Loucy (cell line): ENCODE measurements around the gene ACTR1A.

Experiments
- H2AFZ ChIP-seq: fragments of 200-600 bp; sonication (generic); 2 replicates; pipeline ENCODE4 v1.6.0; 2016; ENCODE audit warnings: antibody characterized with exemption, mild to moderate bottlenecking, low read length, moderate library complexity
- H3F3A ChIP-seq: fragments of 200-600 bp; 2 replicates; pipeline ENCODE4 v1.6.0; 2016; ENCODE audit warnings: antibody characterized with exemption, low read depth, mild to moderate bottlenecking
- H3K27me3 ChIP-seq: fragments of 200-600 bp; sonication (generic); 2 replicates; pipeline ENCODE4 v1.6.1; 2014; ENCODE audit warnings: low read length, mild to moderate bottlenecking; ENCODE audit not compliant: insufficient read depth, poor library complexity, severe bottlenecking
- H3K36me3 ChIP-seq: fragments of 200-600 bp; sonication (generic); 2 replicates; pipeline ENCODE4 v1.6.1; 2016; ENCODE audit warnings: low read length; ENCODE audit not compliant: insufficient read depth
- H3K4me1 ChIP-seq: fragments of 200-600 bp; sonication (generic); 2 replicates; pipeline ENCODE4 v1.5.1; 2014; ENCODE audit warnings: low read length, mild to moderate bottlenecking; ENCODE audit not compliant: insufficient read depth, poor library complexity, severe bottlenecking
- H3K4me2 ChIP-seq: fragments of 200-600 bp; sonication (generic); 2 replicates; pipeline ENCODE4 v1.6.0; 2014; ENCODE audit warnings: antibody characterized with exemption, low read length, low read depth, mild to moderate bottlenecking; ENCODE audit not compliant: poor library complexity, severe bottlenecking
- H3K4me3 ChIP-seq: fragments of 200-600 bp; sonication (generic); 2 replicates; pipeline ENCODE4 v1.5.1; 2014; ENCODE audit warnings: low read length, mild to moderate bottlenecking, mixed read lengths; ENCODE audit not compliant: poor library complexity, severe bottlenecking
- H3K79me2 ChIP-seq: fragments of 200-600 bp; sonication (generic); 2 replicates; pipeline ENCODE4 v1.6.1; 2014; ENCODE audit warnings: low read length; ENCODE audit not compliant: insufficient read depth
- H3K9ac ChIP-seq: fragments of 200-600 bp; sonication (generic); 2 replicates; pipeline ENCODE4 v1.6.0; 2014; ENCODE audit warnings: mild to moderate bottlenecking, low read depth, low read length, moderate library complexity; ENCODE audit not compliant: poor library complexity, severe bottlenecking
- H3K9me2 ChIP-seq: fragments of 200-600 bp; sonication (generic); replicated peaks from 2 replicates; pipeline ENCODE4 v1.6.1; 2016; ENCODE audit warnings: low read depth, low read length, mixed read lengths
- H3K9me3 ChIP-seq: fragments of 200-600 bp; sonication (generic); 2 replicates; pipeline ENCODE4 v1.6.1; 2014; ENCODE audit warnings: mild to moderate bottlenecking, antibody characterized with exemption, low read length, low read depth; ENCODE audit not compliant: insufficient read depth
- H4K20me1 ChIP-seq: fragments of 200-600 bp; sonication (generic); 2 replicates; pipeline ENCODE4 v1.6.0; 2014; ENCODE audit warnings: antibody characterized with exemption, low read length, mild to moderate bottlenecking; ENCODE audit not compliant: insufficient read depth, poor library complexity, severe bottlenecking
- EZH2phosphoT487 ChIP-seq: fragments of 200-600 bp; IDR thresholded peaks from 2 replicates; pipeline ENCODE4 v1.6.1; 2018; ENCODE audit warnings: antibody characterized with exemption, mild to moderate bottlenecking, moderate library complexity, borderline replicate concordance
- TF ChIP-seq, protein P1 (sequence below): fragments of 200-600 bp; sonication (generic); conservative IDR thresholded peaks from 2 replicates; pipeline ENCODE4 v1.5.1; 2014; ENCODE audit warnings: mild to moderate bottlenecking, antibody characterized with exemption, low read length

ACTR1A gene

DNA sequence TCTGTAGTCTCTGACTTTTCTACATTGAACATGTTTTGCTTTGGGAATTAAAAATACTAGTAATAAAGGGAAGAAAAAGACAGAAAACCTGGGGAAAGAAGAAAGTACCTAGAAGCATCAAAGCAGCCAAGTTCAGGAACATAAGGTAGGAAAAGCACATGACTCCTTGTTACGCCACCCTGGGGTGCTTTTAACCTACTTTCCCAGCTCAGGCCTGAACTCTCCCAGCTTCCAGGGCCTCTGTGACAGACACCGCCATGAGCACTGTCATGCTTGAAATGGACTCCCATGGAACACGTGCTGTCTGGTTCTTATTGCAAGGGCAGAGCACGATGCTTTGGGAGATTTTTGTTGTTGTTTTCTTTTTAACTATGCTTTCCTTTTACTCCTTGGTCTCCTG is 11.4 kb downstream of the ACTR1A start:
- H2AFZ ChIP-seq = no peak overlapping the region
- TF ChIP-seq, protein P1, sequence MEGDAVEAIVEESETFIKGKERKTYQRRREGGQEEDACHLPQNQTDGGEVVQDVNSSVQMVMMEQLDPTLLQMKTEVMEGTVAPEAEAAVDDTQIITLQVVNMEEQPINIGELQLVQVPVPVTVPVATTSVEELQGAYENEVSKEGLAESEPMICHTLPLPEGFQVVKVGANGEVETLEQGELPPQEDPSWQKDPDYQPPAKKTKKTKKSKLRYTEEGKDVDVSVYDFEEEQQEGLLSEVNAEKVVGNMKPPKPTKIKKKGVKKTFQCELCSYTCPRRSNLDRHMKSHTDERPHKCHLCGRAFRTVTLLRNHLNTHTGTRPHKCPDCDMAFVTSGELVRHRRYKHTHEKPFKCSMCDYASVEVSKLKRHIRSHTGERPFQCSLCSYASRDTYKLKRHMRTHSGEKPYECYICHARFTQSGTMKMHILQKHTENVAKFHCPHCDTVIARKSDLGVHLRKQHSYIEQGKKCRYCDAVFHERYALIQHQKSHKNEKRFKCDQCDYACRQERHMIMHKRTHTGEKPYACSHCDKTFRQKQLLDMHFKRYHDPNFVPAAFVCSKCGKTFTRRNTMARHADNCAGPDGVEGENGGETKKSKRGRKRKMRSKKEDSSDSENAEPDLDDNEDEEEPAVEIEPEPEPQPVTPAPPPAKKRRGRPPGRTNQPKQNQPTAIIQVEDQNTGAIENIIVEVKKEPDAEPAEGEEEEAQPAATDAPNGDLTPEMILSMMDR = no peak
- TF ChIP-seq EZH2phosphoT487 = no peak
- H3K4me2 ChIP-seq = no peak overlapping the region
- H3F3A ChIP-seq = no peaks in the 10 kb centered on the region
- H3K9me3 ChIP-seq = no peaks in the 10 kb centered on the region
- H3K9me2 ChIP-seq = no peaks in the 10 kb centered on the region
- no peaks in the 10 kb centered on the region for H3K27me3 ChIP-seq
- H3K9ac ChIP-seq = no peak overlapping the region
- peaks cover 33% of the 10 kb centered on the region for H4K20me1 ChIP-seq
- peaks cover 5% of the 10 kb centered on the region for H3K4me1 ChIP-seq
- peaks cover 48% of the 10 kb centered on the region for H3K79me2 ChIP-seq
- H3K36me3 ChIP-seq = peaks cover 51% of the 10 kb centered on the region; the same call in 1 of the 2 replicates
- no peak overlapping the region for H3K4me3 ChIP-seq

DNA sequence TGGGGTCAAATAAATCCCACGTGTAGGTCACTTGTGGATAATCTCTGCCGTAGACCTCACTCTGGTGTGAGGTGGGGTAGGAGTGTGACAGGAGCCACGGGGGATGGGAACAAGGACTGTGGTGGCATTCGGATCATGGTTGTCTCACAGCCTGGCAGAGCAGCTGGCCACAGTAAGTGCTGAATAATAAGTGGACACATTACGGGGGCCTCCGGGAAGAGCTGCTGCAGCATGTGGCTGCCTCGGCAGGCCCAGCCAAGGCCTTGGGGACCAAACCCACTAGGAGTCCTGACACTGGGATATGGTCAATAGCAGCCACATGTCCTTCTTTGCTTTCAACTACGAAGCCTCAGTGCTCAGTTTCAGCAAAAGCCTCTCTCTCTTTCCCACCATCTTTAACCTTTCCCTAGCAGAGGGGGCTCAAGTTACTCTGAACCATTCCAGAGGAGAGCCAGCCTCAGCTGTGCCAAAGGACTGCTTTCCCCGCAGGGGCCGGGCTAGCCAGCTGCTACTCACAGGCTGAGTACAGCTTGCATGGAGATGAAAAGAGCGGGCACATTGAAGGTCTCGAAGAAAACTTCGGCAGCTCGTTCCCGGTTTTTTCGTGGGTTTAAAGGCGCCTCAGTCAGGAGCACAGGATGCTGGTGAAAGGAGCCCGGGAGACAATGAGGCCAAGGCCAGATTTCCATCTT is 17.3 kb downstream of the ACTR1A start:
- Histone ChIP-seq H3K9me2 (no peaks in the 10 kb centered on the region), H3K4me3 (no peak overlapping the region), H3K4me2 (no peak overlapping the region), H3K4me1 (no peaks in the 10 kb centered on the region), H3K9ac (no peak overlapping the region), H2AFZ (no peak overlapping the region), H3K27me3 (no peaks in the 10 kb centered on the region), H3K79me2 (no peaks in the 10 kb centered on the region), H3F3A (no peaks in the 10 kb centered on the region), H3K36me3 (peaks cover 95% of the 10 kb centered on the region), H4K20me1 (peaks cover under 1% of the 10 kb centered on the region), H3K9me3 (no peaks in the 10 kb centered on the region)
- TF ChIP-seq, protein P1 = no peak
- TF ChIP-seq EZH2phosphoT487 = no peak

DNA sequence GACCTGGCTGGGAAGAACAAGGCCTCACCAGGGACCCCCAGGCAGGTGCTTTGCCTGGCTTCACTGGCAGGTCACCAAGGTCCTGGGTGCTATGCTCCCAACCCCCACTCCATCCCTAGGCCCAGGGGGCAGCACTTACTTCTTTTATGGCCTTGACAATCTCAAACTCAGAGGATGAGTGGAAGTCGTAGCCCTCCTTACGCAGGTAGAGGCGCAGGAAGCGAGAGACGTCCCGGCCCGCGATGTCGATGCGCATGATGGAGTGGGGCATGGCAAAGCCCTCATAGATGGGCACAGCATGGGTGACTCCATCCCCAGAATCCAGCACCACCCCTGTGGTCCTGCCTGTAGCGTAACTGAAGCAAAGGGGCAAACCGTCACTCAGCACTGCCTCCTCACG is 18.5 kb downstream of the ACTR1A start:
- no peaks in the 10 kb centered on the region for H3K27me3 ChIP-seq
- no peak overlapping the region for H3K9ac ChIP-seq
- H3K4me3 ChIP-seq = no peak overlapping the region
- no peak for TF ChIP-seq EZH2phosphoT487
- TF ChIP-seq, protein P1 = no peak
- H3K36me3 ChIP-seq = peaks cover 98% of the 10 kb centered on the region
- no peak overlapping the region for H2AFZ ChIP-seq
- H3K9me3 ChIP-seq = no peaks in the 10 kb centered on the region
- no peaks in the 10 kb centered on the region for H3K79me2 ChIP-seq
- H3F3A ChIP-seq = no peaks in the 10 kb centered on the region
- H3K4me1 ChIP-seq = no peaks in the 10 kb centered on the region
- H4K20me1 ChIP-seq = no peaks in the 10 kb centered on the region
- no peak overlapping the region for H3K4me2 ChIP-seq
- no peaks in the 10 kb centered on the region for H3K9me2 ChIP-seq
